Glomerular endothelial cell (primary cell): ENCODE data around the gene BANP. TPM values are rescaled to one million over a fixed set of nuclear protein-coding genes. Genes with fewer than 3 reads are reported as not detected.
"Not testable (repeated sequence)": the region's sequence is repeated elsewhere in the genome, so short reads cannot be mapped to it uniquely, and the experiment has no call there.

ENCODE experiments used
- DNase-seq: peaks from one replicate; pipeline ENCODE4 v3.0.0-alpha.2; 2011; ENCODE audit warnings: low read depth, low spot score; ENCODE audit errors: extremely low read depth
- total RNA-seq: library from RNA; depleted of rRNA; stranded (reverse); fragments of >200 nt; gene quantifications from 2 replicates; pipeline ENCODE4 v1.2.3, GENCODE V29; 2015

BANP gene
- total RNA-seq, 1 donor from 2014 or later, result 21.1 TPM

DNA sequence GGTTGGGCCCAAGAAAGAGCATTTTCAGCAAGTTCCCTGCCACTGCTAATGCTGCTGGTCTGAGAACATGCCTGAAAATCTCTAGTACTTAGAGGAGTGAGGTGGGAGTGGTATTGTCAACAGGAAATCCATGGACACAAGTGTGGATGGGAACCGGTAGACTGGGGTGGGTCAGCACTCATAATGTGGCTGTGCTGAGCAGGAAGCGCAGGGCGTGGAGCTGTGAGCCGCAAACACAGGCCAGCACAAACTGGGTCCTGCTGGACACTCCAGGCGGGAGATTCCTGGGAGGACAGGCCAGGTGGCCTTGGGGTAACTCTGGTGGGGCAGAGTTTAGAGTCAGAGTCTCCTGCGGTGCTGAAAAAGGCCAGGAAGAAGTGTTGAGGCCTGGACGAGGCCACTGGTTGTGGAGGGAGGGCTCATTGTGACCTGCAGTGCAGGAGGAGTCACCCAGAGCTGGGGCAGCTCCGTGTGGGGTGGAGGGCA is 62.6 kb downstream of the BANP start:
- no peak for DNase-seq

DNA sequence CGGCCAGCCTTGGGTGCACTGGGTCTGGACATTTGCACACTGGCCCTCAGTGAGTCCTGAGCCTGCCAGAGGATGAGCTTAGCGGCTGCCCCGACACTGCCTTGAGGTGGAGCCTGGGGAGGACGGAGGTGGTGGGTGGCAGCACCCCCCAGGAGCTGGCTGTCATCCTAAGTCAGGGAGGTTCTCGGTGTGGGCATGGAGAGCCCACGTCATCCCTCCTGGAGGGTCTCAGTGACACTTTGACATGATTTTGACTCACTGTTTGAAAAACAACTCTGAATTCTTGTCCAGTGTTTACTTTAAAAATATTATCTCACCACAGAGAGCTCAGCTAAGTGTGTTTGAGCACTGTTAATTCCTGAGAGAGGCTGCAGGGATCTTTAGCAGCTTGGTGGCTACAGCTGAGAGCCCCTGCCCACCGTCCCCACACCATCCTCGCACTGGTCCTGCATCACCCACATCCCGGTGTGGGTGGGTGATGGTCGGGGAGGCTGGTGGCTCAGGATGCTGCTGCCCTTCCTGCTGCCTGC is 63.1 kb downstream of the BANP start:
- no peak for DNase-seq

DNA sequence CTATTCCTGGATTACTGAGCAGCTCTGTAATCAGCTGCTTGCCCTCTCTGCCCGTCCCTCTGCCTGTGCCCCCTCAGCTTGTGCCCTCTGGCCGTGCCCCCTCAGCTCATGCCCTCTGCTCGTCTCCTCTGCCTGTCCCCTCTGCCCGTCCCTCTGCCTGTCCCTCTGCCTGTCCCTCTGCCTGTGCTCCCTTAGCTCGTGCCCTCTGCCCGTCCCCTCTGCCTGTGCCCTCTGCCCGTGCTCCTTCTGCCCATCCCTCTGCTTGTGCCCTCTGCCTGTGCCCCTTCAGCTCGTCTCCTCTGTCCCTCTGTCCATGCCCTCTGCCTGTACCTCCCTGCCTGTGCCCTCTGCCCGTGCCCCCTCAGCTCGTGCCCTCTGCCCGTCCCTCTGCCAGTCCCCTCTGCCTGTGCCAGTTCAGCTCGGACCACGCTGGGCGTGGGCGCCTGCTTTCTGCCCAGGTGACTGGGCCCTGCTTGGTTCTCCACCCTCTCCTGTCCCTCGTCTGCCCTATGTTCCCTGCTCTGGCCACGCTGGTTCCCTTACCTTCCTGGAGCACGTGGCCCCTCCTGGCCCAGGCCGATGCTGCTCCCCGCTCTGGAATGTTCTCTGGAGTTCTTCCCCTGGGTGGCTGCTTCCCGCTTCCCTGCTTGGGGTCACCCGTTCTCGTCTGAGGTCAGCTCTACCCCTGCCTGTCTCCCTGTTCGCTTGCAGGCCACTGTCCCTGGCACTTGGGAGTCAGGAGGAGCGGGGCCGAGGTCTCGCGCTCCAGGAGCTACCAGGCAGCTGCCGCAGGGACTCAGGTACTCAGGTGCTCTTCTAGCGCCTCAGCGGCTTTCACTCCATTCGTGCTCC is 63.9 kb downstream of the BANP start:
- DNase-seq, result no peak

DNA sequence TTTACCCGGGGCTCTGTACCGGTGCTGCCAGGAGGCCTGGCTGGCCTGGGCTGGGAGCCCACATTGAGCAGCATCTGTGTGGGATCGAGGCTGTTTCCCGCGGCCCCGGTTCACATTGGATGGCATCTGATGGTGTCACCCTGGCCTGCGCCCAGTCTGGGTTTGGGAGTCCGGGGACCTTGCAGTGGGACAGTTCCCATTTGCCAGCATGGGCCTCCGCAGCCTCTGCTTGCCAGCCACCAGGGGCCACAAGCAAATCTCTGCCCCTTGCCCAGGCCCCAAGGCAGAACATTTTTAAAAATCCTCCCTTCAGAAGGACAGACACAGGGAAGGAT is 64.5 kb downstream of the BANP start:
- no peak for DNase-seq

DNA sequence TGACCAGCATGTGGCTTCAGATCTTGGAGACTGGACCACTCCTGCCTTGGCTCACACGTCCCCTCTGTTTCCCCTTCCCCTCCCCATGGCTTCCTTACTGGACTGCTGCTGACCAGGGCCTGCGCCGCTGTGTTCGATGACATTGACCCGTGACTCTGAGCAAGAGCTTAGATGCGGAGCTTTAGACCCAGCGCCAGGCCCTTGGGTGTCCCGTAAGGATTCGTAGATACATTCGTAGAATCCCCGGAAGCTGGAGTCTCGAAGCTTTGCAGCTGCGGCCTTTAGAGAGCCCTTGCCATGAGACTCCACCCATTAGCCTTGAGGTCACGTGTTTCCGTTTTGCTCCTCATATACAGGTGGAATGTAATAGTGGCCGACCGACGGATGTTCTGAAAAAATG is 65.2 kb downstream of the BANP start:
- not testable (repeated sequence) for DNase-seq

DNA sequence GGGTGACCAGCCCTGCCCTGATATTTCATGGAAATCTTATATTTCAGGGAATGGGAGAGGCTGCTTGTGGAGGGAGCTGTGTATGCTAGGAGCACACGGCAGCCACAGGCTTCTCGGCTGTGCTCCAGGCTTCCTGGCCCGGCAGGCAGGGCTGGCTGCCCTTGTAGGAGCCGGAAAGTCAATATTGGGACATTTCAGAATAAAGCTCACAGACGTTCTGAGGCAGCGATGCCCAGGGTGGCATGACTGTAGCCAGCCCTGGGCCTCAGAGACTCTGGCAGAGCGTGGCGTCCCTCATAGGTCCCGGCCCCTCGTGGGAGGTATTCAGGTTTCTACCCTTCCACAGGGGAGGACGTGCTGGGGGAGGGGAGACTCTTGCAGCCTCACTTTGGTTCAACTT is 65.7 kb downstream of the BANP start:
- DNase-seq, result no peak

DNA sequence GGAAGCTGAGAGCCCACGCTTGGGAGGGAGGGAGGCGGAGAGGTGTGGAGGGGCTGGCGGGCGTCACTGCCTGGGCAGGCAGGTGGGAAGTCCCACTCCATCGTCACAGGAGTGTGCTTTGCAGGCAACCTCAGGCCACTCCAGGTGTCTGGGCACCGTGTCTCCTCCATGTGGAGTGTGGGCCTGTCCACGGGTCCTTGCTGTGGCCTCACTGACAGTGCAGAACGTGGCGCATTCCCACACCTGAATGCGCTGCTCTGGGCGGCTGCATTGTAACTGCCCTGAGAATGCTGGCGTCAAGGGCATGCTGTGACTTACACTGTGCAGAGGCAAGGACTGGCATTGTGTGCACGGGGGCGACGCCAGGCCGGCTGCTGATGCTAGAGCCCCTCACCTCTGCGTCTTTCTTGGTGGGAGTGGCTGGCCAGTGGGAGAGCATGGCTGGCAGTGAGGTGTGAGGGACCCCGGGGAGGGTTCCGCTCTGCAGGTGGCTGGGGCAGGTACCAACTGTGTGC is 66.4 kb downstream of the BANP start:
- no peak for DNase-seq

DNA sequence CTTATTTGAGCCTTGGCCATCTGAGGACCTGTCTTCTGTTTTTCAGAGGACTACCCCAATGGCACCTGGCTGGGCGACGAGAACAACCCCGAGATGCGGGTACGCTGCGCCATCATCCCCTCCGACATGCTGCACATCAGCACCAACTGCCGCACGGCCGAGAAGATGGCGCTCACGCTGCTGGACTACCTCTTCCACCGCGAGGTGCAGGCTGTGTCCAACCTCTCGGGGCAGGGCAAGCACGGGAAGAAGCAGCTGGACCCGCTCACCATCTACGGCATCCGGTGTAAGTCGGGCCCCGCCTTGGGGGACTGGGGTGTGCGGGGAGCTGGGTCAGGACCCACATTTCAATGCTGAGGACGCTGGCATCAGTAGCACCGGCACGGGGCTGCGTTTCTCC is 67.1 kb downstream of the BANP start:
- DNase-seq, result not testable (repeated sequence)

DNA sequence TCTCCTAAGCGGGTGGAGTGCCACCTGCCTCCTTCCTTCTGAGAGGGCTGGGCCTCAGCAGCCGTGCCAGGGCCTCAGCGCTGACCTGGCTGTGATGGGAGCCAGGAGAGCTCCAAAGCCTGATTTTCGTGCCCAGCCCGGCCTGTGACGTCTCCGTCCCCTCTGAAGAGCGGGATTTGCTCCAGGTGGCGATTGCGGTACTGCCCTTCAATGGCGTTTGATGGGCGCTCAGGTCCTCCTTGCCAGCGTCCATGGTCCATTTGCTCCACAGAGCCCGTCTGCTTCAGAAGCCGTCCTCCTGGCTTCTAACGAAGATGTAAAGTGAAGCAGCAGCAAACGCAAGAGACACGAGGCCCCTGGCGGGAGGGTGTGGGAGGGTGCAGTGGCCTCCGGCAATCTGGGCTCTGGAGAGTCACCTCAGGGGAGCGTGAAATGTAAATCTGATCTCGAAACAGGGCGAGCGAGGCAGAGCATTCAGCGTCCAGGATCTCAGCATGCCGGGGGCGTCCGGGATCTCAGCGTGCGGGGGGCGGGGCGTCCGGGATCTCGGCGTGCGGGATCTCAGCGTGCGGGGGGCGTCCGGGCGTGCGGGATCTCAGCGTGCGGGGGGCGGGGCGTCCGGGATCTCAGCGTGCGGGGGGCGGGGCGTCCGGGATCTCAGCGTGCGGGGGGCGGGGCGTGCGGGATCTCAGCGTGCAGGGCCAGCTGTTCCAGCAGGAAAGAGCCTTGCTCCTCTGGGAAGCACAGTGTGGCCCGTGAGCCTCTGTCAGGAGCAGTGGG is 68.0 kb downstream of the BANP start:
- not testable (repeated sequence) for DNase-seq

DNA sequence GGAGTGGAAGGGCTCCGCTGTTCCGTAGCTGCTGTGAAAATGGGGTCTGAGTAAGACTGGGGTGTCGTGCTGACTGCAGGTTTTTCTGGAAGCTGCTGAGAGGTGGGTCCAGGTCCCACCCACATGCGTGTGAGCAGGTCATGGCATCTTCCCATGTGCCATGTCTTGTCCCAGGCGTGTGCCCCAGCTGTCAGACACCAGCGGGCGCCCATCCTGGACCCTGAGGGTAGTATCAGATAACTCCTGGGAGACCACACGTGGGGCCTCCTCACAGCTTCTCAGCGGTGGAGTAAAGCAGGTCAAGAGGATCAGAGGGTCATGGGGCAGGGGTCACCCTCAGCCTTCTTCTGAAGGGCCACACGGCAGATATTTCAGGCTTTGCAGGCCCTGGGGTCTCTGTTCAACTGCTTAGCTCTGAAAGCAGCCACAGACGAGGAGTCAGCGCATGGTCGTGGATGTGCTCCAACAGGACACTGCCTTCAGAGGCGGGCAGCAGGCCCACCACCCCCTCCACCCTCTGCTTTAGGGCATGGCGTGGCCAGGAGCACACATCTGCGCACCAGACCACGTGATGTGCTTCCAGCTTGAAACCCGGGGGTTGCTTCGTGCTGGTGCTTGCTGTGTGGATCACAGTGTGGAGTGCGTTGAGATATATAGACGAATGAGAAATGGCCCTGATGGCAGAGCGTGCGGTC is 68.7 kb downstream of the BANP start:
- DNase-seq, result no peak

DNA sequence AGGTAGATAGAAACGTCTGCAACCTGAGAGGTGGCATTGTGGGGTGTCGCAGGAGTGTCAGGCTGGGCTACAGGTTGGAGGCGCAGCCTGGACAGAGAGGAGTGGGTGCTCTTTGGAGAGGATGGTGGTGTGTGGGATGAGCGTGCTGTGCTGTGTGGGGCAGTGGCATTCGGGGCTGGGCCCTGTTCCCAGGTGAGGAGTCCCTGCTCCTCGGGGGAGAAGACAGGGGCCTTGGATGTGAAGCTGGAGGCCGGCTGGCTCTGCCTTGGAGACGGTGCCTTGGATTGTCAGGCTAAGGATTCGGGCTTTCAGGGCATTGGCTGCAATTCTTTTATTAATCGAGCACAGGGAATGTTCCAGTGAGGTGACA is 69.3 kb downstream of the BANP start:
- DNase-seq, result no peak

DNA sequence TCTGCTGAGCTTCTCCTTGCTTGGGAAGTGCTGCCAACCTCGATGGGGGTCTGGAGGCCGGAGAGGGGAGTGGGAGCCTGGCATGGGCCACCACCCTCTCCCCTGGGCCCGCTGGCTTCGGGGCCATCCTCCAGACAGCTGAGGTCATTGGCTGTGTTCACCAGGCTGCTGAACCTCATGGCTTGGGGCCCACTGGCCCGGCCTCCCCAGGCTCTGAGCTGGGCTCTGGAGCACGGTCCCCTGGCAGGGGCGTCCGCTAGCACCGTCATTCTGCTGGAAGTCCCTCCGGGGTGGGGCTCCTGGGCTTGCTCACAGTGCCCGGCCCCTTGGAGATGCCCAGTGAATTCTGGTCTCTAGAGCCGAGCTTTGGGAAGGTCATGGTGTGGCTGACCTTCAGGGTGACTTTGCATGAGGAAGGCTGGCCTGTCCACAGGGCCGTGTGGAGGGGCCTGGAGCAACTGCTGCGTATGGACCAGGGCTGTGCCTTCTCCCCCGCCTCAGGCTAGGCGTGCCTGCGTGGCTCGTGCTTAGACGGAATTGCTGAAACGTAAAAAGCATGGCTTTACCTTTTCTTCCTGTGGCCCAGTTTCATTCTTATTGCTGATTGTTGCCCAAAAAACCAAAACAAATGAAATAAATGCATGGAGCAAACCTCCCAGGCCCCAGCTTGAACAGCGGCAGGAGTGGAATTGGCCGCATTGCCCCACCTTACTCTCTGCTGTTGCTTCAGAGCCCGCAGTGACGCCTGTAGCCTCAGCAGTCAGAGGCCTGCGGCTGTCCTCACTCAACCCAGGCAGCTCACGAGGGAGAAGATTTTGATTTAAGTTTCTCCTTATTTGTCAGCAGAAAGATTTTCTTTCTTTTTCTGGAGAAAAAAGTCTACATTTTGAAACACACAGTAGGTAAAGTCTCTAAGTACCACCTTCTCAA is 70.1 kb downstream of the BANP start:
- DNase-seq, result not testable (repeated sequence)

DNA sequence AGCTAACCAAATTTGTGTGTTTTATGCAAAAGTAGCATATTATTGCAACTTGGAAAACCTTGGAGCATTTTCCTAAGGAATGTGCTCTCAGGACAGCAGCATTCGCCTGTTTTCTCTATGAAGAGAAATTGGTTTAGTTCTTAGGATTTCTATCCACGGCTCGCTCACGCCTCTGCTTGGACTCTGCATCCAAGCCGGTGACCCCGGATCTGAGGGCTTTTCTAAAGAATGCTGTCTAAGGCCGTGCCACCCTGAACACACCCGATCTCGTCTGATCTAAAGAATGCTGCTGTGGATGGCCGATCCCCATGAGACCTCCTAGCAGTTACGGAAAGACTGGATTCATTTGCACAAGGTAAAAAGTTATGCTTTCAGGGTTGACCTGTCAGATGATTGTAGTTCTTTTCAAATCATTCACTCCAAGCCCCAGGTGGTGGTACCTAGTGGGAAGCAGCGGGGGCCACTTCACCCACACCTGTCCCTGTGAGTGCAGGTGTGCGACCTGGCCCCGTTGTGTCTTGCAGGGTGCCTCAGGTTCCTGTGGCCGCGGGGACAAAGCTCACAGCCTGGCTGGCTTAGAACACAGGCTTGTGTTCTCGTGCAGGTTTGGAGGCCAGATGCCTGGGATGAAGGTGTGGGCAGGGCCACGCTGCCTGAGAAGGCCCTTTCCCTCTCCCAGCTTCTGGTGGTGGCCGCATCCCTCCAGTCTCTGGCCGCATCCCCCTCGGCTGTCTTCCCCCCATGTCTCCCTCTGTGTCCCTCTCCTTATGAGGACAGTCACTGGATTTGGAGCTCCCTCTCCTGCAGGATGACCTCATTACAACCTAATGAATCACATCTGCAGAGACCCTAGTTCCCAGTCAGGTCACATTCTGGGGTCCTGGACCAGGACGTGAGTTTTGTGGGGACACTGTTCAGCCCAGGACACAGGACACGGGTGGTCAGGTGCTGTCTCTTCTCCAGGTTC is 71.1 kb downstream of the BANP start:
- no peak for DNase-seq

DNA sequence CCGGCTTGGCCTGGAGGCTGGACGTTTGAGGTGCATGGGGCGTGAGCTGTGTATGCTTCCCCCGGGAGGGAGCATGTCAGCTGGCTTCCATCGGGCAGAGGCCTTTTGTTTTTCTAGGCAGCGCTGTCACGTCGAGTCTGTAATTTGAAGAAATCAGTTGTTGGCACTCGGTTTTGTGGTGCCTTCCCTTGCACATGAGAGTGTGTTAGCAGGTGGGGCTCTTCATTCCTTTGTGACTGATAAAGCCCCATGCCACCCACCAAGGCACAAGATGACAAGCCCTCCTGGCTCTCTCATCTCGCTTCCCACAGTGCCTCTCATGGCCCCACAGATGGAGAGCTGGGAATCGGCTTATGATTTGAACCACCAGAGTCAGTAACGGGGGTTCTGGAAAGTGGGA is 72.1 kb downstream of the BANP start:
- no peak for DNase-seq

DNA sequence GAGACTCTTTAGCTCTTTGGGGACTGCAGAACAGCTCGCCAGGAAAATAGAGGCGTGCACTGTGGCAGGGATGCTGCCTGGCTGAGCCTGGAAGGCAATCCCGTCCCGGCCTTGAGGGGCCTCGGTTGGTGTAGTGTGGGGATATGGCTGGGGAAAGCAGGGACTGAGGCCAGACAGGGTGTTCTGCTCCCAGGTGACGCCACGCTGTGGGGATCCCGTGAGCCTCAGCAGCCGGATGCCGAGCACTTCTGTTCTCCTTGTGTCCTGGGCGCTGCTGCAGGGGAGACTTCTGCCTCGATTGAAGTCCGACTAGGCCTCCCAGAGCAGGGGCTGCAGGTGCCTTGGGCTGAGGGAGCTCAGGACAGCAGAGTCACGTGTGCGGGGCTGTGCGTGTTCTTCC is 72.6 kb downstream of the BANP start:
- no peak for DNase-seq

DNA sequence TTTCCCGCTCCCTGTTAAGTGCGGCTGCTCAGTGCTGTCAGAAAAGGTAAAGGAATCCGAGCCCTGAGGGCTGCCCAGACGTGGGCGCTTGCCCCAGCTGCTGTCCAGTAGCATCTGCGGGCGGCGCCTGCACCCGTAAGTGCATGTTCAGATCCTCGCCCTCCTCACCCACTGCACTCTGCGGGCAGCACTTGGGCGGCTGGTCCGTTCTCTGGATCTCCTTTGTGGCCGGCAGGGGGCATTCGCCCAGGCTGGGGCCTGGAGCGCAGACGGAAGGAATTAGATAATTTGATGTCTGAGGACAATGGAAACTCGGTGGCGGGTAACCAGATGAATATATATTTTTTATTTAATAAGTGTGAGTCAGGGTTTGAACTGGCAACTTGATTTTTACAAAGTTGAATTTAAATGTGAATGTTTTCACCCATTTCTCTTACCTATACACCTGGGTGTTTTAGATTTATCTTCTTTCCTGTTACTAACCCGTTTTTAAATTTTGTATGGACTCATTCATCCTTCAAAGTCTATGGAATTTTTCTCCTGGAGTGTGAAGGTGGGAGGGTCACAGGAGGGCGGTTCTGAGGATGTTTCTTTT is 73.4 kb downstream of the BANP start:
- not testable (repeated sequence) for DNase-seq

DNA sequence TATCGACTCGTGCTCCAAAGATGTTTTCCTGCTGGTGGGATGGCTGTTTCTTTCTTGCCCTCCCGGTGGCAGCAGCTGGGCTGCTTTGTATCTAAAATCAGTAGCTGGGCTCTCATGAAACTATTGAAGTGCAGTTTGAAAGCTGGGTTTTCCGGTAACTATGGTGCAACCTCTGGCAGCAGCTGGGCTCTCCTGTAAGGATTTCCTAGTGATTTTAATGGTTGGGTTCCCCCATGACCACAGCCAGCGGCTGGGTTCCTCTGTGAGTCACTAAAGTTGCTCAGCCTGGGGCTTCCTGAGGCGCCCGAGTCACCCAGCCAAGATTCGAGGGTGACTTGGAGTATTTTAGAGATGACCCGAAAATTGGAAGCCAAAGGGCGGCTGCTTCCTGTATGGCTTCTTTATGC is 73.9 kb downstream of the BANP start:
- DNase-seq, result not testable (repeated sequence)

DNA sequence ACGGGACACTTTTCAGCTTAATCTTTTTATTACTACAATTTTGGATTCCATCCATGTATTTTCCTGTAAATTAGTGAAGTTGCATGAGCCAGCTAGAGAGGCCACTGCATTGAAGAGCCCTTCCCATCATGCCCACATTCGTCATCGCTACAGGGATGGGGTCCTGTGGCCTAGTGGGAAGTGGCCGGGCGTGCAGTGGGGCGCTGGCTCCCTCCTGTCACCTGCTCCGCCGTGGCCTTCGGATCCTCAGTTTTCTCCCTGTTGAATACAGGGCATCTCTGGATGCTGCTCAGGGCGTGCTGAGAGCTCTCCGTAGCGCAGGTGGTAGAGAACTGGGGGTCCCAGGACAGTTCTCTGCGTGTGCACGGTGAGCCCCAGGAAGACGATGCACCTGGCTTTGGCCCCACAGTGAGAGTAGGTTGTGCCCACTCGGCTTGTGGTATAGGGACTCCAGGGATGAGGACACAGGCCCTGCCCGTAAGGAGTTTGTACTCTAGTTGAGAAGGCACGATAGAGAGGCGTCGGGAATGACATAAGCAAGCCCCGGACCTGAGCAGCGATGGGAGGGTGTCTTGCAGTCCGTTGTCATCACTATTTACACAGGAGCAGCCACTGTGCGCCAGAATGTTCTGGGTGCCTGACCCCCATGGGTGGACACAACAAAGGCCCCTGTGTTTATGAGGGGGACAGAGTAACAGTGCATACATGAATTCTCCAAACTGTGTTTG is 74.8 kb downstream of the BANP start:
- not testable (repeated sequence) for DNase-seq
